Activated CD8-positive, alpha-beta T cell treated with anti-CD3 and anti-CD28 coated beads for 36 hours (primary cell): ENCODE measurements around the gene HIF1AN. TPM values are rescaled to one million over a fixed set of nuclear protein-coding genes. Genes with fewer than 3 reads are reported as not detected.

Experiments
- ATAC-seq: fragments of 200-7000 bp; cut with Tn5 transposase; one replicate; pipeline ENCODE4 v1.10.0; 2021; ENCODE audit warnings: mild to moderate bottlenecking, moderate library complexity
- CTCF ChIA-PET: fragments of 350-600 bp; sonication (Branson Sonifier 250); formaldehyde crosslinking; loops from one replicate; lab custom pipeline; 2021; ENCODE audit warnings: antibody characterized with exemption; lab: Charles Lee
- POLR2A ChIA-PET: fragments of 350-600 bp; sonication (Branson Sonifier 250); formaldehyde crosslinking; loops from one replicate; lab custom pipeline; 2021; ENCODE audit warnings: antibody characterized with exemption; lab: Charles Lee
- DNase-seq: peaks from one replicate; pipeline ENCODE4 v3.0.0-alpha.2; 2020
- H3K27ac Mint-ChIP-seq: one replicate; pipeline ENCODE4 v1.8.0; 2021; ENCODE audit warnings: mild to moderate bottlenecking, mixed read lengths
- H3K27me3 Mint-ChIP-seq: one replicate; pipeline ENCODE4 v1.8.0; 2021; ENCODE audit warnings: mixed read lengths
- H3K36me3 Mint-ChIP-seq: one replicate; pipeline ENCODE4 v1.8.0; 2021; ENCODE audit warnings: low read depth, mixed read lengths
- H3K4me1 Mint-ChIP-seq: one replicate; pipeline ENCODE4 v1.8.0; 2021; ENCODE audit warnings: low read depth, mixed read lengths
- H3K4me3 Mint-ChIP-seq: one replicate; pipeline ENCODE4 v1.8.0; 2021; ENCODE audit warnings: mild to moderate bottlenecking, moderate library complexity, mixed read lengths
- H3K9me3 Mint-ChIP-seq: one replicate; pipeline ENCODE4 v1.8.0; 2021; ENCODE audit warnings: mixed read lengths
- CTCF ChIP-seq: fragments of 200-600 bp; IDR thresholded peaks from one replicate; pipeline ENCODE4 v1.8.0; 2022; ENCODE audit warnings: antibody characterized with exemption, mild to moderate bottlenecking
- intact Hi-C: fragments of 100-400 bp; cut with micrococcal nuclease; formaldehyde crosslinking; loops from one replicate; pipeline ENCODE4 v1.10.0; 2022
- total RNA-seq, 2 experiments: library from RNA; stranded (reverse); gene quantifications; one replicate each; pipeline ENCODE4 v1.2.3, GENCODE V29; 2021

Gene HIF1AN
- total RNA-seq, 2 experiments from 2014 or later, result 35.3 to 36.5 TPM

GRCh38 chr10:100562008-100562672 lies 26.4 kb downstream of the HIF1AN start:
- Mint-ChIP-seq H3K36me3 (peaks cover 2% of the 10 kb centered on the region), H3K9me3 (no peaks in the 10 kb centered on the region), H3K4me1 (peaks cover 9% of the 10 kb centered on the region), H3K27ac (no peak overlapping the region), H3K4me3 (no peak overlapping the region), H3K27me3 (peaks cover 35% of the 10 kb centered on the region)
- ChIA-PET CTCF (interaction anchor here (0.6 to 5.8 kb wide), 28 partner anchors 8 to 452 kb away, joined by 3 to 57 read pairs (median 4); partner anchors contain the start of gene HIF1AN), POLR2A (interaction anchor here (0.6 to 1.2 kb wide), 3 partner anchors 13 to 330 kb away, joined by 3 read pairs; no protein-coding TSS in a partner anchor)
- intact Hi-C loops, result loop anchor here (5.0 kb wide), 2 partner anchors 180 to 315 kb away; no protein-coding TSS in a partner anchor
- DNase-seq (peak; percentile 83), ATAC-seq (peak; percentile 97)
- TF ChIP-seq CTCF, result peak; percentile 99

- Mint-ChIP-seq H3K27ac (no peak overlapping the region), H3K4me3 (no peak overlapping the region), H3K9me3 (no peaks in the 10 kb centered on the region), H3K27me3 (peaks cover 44% of the 10 kb centered on the region), H3K36me3 (peaks cover 2% of the 10 kb centered on the region), H3K4me1 (peaks cover 9% of the 10 kb centered on the region)
- no peak for TF ChIP-seq CTCF
- intact Hi-C loops, result no loop called here
- ChIA-PET POLR2A (no interaction called here), CTCF (interaction anchor here (1.2 to 4.7 kb wide), 3 partner anchors 176 to 306 kb away, joined by 3 to 40 read pairs (median 7); no protein-coding TSS in a partner anchor)
- ATAC-seq (no peak), DNase-seq (no peak)
Observed at GRCh38 chr10:100565206-100565985, 29.7 kb downstream of the HIF1AN start.

GRCh38 chr10:100566561-100566960 lies 30.8 kb downstream of the HIF1AN start:
- Mint-ChIP-seq H3K9me3 (no peaks in the 10 kb centered on the region), H3K27ac (no peak overlapping the region), H3K4me1 (peaks cover 6% of the 10 kb centered on the region), H3K36me3 (peaks cover 2% of the 10 kb centered on the region), H3K27me3 (peaks cover 44% of the 10 kb centered on the region), H3K4me3 (no peak overlapping the region)
- DNase-seq (no peak), ATAC-seq (no peak)
- ChIA-PET POLR2A (no interaction called here), CTCF (interaction anchor here (1.0 to 2.0 kb wide), 2 partner anchors 10 to 174 kb away, joined by 3 to 7 read pairs; no protein-coding TSS in a partner anchor)
- TF ChIP-seq CTCF, result no peak
- intact Hi-C loops, result no loop called here

GRCh38 chr10:100567249-100567648 lies 31.5 kb downstream of the HIF1AN start:
- ATAC-seq (no peak), DNase-seq (no peak)
- intact Hi-C loops, result no loop called here
- Mint-ChIP-seq H3K27me3 (peaks cover 42% of the 10 kb centered on the region), H3K27ac (no peak overlapping the region), H3K36me3 (no peaks in the 10 kb centered on the region), H3K9me3 (no peaks in the 10 kb centered on the region), H3K4me3 (no peak overlapping the region), H3K4me1 (peaks cover 2% of the 10 kb centered on the region)
- ChIA-PET CTCF (interaction anchor here (1.0 to 3.3 kb wide), 4 partner anchors 10 to 305 kb away, joined by 3 to 10 read pairs (median 6); no protein-coding TSS in a partner anchor), POLR2A (no interaction called here)
- TF ChIP-seq CTCF, result no peak
